Myometrial cell (primary cell): ENCODE measurements around the gene PHACTR2. TPM values are rescaled to one million over a fixed set of nuclear protein-coding genes. Genes with fewer than 3 reads are reported as not detected.

Experiments
- total RNA-seq: library from RNA; depleted of rRNA; stranded (reverse); fragments of >200 nt; gene quantifications from 2 replicates; pipeline ENCODE4 v1.2.3, GENCODE V29; 2015

PHACTR2 gene
- total RNA-seq, result 11.0 and 14.7 TPM in 2 replicates

DNA sequence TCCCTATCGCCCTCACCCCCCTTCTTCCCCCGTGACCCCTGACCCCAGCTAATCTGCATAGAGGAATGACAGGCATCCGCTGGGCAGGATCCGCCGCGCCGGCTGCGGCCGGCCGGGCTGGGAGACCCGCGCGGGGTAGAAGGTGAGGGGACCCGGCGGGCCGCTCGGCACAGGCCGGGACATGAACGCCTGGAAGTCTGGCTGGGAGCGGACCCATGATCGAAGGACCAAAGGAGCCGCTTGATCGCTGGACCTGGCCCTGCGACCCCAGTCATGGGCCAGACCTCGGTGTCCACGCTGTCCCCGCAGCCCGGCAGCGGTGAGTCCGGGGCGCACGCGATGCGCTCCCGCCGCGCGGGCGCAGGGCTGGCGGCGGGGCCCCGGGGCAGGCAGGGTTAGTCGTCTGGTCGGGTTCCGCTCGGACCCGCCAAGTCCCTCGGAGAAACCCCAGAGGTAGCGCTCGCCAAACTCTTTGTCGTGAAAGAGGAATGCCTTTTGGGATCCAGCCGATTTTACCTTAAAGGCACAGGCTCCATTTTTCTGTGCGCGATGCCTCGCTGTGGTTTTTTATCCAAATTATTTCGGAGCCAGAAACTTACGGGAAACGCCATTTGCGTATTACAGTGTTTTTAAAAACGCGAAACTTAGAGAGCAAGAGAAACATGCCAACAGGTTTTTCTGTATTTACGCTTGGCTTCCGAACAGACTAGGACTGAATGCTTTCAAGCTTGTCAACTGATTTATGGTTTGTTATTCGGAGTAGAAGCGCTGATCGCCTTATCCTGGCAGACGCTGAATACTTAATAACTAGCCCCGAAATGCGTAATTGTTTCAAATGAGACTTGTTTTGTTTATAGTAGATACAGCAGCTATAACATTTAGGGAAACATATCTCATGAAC, at the start of gene PHACTR2:
TSS of gene PHACTR2 (plus strand) at position 75 of the 901 bp plus-strand sequence. CDS start at position 274, 199 bp downstream.

DNA sequence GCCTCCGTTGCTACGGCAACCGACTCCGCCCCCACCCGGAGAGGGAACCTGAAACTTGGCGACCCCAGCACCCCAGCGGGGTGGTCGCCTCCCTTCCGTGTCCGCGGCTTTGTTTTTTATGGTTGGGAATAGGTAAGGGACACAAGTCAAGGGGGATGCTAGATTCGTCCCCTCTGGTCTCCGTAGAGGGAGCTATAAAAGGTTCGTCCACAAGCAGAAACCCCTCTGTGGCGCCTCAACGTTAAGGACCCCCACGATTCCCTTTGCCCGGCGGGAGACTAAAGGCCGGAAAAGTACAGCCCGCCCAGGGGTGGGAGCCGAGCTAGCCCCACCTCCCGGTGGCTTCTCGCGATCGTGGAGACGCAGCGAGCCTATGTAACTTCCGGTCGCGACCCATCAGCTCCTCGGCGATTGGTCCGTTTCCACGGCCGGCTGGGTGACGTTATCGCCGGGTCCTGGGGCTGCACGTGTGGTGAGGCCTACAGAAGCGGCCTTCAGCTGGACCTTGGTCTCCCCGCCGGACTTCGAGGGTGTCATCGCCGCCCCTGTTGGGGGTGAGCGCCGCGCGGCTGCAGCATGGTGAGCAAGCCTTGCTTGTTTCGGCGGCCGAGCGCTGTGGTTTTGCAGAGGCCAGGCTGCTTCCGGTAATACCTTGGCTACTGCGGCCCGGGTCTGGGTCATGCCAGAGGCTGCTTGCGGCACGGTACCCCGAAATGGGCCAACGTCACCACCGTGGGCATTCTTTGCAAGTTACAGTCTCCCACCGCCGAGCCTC, 165.3 kb downstream of the PHACTR2 start, which contains the start of gene LTV1:
TSS of gene LTV1 (plus strand) at position 437 of the 775 bp plus-strand sequence. CDS start at position 577, 140 bp downstream.

DNA sequence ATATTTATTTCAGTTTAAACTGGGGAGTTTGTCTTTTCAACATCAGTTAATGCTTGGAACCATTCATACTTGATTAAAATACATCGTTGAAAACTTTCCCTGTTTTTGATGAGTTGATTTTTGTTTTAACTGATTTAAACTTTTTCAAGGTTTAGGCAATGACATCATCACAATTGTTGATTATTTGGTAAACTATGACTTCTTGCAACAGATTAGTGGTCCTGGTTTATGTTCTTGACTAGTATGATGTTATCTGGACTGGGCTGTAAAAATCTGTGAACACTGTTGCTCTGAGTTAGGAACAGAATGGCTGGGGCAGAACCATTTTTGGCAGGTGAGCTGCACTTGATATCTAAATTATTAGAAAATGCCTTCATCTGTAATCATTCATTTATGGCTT, 186.5 kb downstream of the PHACTR2 start, which contains the start of gene ZC2HC1B:
TSS of gene ZC2HC1B (plus strand) at position 241 of the 400 bp plus-strand sequence. CDS start at position 307, 66 bp downstream.

Other genes starting within 250 kb of the PHACTR2 start
- gene ADAT2, start 227.3 kb upstream of the PHACTR2 start, total RNA-seq, result 2.3 and 2.5 TPM in 2 replicates
- 13.8 and 17.9 TPM in 2 replicates for gene PEX3, start 227.2 kb upstream of the PHACTR2 start, total RNA-seq
- gene FUCA2, start 166.2 kb upstream of the PHACTR2 start, total RNA-seq, result 116 and 134 TPM in 2 replicates
- 9.8 and 15.4 TPM in 2 replicates for gene LTV1, start 165.4 kb downstream of the PHACTR2 start, total RNA-seq
- not detected in 2 replicates for gene ZC2HC1B, start 186.5 kb downstream of the PHACTR2 start, total RNA-seq